Mesothelial cell of epicardium (in vitro differentiated cells): ENCODE data around the gene HLX. TPM values are rescaled to one million over a fixed set of nuclear protein-coding genes. Genes with fewer than 3 reads are reported as not detected.

Source experiments
- DNase-seq, 2 experiments: peaks; one replicate each; pipeline ENCODE4 v3.0.0; 2021; ENCODE audit warnings: low spot score in 2 of 2; ENCODE audit not compliant: unreplicated experiment in 2 of 2
- H3K27ac Mint-ChIP-seq: 2 replicates; pipeline ENCODE4 v1.8.0; 2021; ENCODE audit warnings: mixed read lengths
- H3K27me3 Mint-ChIP-seq: 2 replicates; pipeline ENCODE4 v1.8.0; 2021; ENCODE audit warnings: low read depth, mixed read lengths
- H3K36me3 Mint-ChIP-seq: 2 replicates; pipeline ENCODE4 v1.8.0; 2021; ENCODE audit warnings: mixed read lengths
- H3K4me1 Mint-ChIP-seq: 2 replicates; pipeline ENCODE4 v1.8.0; 2021; ENCODE audit warnings: mixed read lengths
- H3K4me3 Mint-ChIP-seq: 2 replicates; pipeline ENCODE4 v1.8.0; 2021; ENCODE audit warnings: mild to moderate bottlenecking, moderate library complexity, mixed read lengths
- H3K9me3 Mint-ChIP-seq: 2 replicates; pipeline ENCODE4 v1.8.0; 2021; ENCODE audit warnings: mixed read lengths
- CTCF ChIP-seq: fragments of 200-600 bp; sonication (generic); IDR thresholded peaks from one replicate; pipeline ENCODE4 v1.5.0; 2021; ENCODE audit warnings: antibody characterized with exemption; ENCODE audit not compliant: unreplicated experiment
- total RNA-seq: library from RNA; stranded (reverse); gene quantifications from 3 replicates; pipeline ENCODE4 v1.2.1, GENCODE V29; 2021

HLX gene
- total RNA-seq, 1 donor from 2014 or later, result 1.3 TPM

DNA sequence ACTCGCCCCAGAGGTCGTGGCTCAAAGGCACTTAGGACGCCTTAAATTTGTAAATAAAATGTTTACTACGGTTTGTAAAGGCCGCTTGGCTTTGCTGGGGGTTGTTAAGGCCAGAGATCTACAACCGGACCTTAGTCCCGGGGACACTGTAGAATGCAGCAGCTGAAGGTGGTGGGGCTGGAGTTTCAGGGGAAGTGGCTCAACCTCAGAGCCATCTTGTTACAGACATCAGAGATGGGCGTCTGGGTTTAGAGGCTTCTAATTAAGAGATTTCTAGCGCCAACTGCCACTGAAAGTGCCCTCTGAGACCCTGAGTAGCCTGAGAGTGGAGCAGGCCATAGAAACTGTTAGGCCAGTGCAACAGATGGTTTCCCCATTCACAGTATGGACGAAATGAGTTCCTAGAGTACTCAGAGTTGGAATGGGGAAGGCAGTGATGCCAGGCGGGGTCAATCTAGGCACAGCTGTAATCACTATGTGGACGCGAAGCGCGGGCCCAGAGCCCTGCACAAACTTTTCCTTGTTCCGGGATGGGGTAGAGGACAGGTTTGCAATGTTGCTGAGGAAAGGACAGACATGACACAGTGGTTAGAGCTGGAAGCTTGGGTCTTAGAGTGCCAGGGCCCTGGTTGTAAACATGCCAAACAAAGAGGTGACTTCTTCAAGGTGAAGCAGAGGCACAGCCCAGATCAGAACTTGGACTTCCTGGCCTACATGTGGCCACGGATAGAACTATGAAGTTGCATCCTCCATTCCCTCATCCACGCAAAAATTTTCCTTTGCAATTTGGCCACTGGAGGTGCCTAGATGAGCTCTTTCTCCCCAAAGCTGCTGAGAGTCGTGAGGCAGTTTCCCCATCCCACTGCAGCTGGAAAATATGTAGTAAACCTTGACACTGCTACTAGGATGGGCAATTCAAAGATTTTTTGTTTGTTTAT is 6.0 kb downstream of the HLX start:
- no peak for DNase-seq
- H3K27me3 Mint-ChIP-seq, result peaks cover 100% of the 10 kb centered on the region
- peaks cover 24% of the 10 kb centered on the region for H3K4me1 Mint-ChIP-seq
- H3K9me3 Mint-ChIP-seq, result no peaks in the 10 kb centered on the region
- no peaks in the 10 kb centered on the region for H3K36me3 Mint-ChIP-seq
- peak overlapping the region; percentile 56 for H3K4me3 Mint-ChIP-seq
- no peak for TF ChIP-seq CTCF
- no peak overlapping the region for H3K27ac Mint-ChIP-seq

GRCh38 chr1:220885971-220886370 is 6.7 kb downstream of the HLX start:
- Mint-ChIP-seq H3K9me3 (no peaks in the 10 kb centered on the region), H3K4me3 (no peak overlapping the region), H3K36me3 (no peaks in the 10 kb centered on the region), H3K27ac (no peak overlapping the region), H3K4me1 (peaks cover 24% of the 10 kb centered on the region), H3K27me3 (peaks cover 100% of the 10 kb centered on the region)
- no peak for DNase-seq
- no peak for TF ChIP-seq CTCF

GRCh38 chr1:220886470-220887201 is 7.4 kb downstream of the HLX start:
- no peak overlapping the region for H3K27ac Mint-ChIP-seq
- no peak for TF ChIP-seq CTCF
- peaks cover 100% of the 10 kb centered on the region for H3K27me3 Mint-ChIP-seq
- no peak for DNase-seq
- H3K36me3 Mint-ChIP-seq, result no peaks in the 10 kb centered on the region
- H3K9me3 Mint-ChIP-seq, result no peaks in the 10 kb centered on the region
- no peak overlapping the region for H3K4me3 Mint-ChIP-seq
- peaks cover 22% of the 10 kb centered on the region for H3K4me1 Mint-ChIP-seq

- peak overlapping the region; percentile 51 for H3K4me3 Mint-ChIP-seq
- H3K4me1 Mint-ChIP-seq, result peaks cover 19% of the 10 kb centered on the region
- H3K27ac Mint-ChIP-seq, result no peak overlapping the region
- peaks cover 100% of the 10 kb centered on the region for H3K27me3 Mint-ChIP-seq
- no peak for TF ChIP-seq CTCF
- DNase-seq, result no peak
- H3K9me3 Mint-ChIP-seq, result no peaks in the 10 kb centered on the region
- no peaks in the 10 kb centered on the region for H3K36me3 Mint-ChIP-seq
Observed at GRCh38 chr1:220887202-220887519, 7.9 kb downstream of the HLX start.

DNA sequence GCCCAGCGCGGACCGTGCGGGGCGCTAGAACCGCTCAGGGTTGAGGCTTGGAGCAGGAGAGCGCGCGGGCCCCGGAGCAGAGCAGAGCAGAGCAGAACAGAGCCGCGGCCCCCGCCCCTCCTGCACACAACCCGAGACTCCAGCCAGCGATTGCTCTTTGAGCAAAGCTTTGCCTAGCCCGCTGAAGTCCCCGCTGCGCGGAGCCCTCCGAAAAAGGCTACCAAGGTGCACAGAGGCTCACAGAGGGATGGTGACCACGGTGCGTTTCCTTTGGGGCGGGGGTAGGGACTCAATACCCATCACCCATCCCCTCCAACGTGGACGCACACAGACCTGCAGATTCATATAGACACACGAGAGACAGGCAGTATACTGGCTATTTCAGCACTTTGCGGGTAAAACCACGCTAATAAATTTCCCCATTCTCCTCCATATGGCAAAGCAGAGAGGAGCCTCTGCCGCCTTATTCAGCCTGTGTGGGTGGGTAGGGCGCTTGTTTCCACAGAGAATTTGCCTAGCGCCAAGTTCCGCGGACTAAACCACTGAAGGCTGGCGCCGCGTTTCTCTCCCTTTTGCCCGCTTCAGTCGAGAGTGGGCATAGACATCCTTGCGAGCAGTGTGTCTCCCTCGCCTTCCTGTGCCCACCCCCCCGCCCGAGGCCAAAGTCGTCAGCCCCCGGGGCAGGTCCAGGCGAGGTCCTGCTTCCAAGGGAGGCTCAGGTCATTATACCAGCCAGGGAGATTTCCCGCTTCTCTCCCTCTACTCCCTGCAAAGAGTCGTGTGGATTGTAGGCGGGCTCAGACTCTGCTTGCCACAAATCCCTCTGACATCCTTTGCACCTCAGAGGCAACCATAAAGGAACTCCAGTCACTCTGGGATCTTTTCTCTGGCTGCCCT is 8.5 kb downstream of the HLX start:
- Mint-ChIP-seq H3K27ac (no peak overlapping the region), H3K9me3 (no peaks in the 10 kb centered on the region), H3K4me3 (peak overlapping the region; percentile 51), H3K36me3 (no peaks in the 10 kb centered on the region), H3K4me1 (peaks cover 16% of the 10 kb centered on the region), H3K27me3 (peaks cover 100% of the 10 kb centered on the region)
- DNase-seq, result no peak
- TF ChIP-seq CTCF, result no peak
